Osteoblast (primary cell): ENCODE results near the gene SDHD. TPM values are rescaled to one million over a fixed set of nuclear protein-coding genes. Genes with fewer than 3 reads are reported as not detected.

Source experiments
- DNase-seq: peaks from one replicate; pipeline ENCODE4 v3.0.0; 2011; ENCODE audit warnings: low spot score, mixed read lengths; ENCODE audit not compliant: insufficient read length; ENCODE audit errors: missing footprints
- H2AFZ ChIP-seq: 2 replicates; pipeline ENCODE4 v1.6.0; 2011; ENCODE audit warnings: mild to moderate bottlenecking, low read length
- H3K27ac ChIP-seq: 2 replicates; pipeline ENCODE4 v1.5.1; 2011; ENCODE audit warnings: mild to moderate bottlenecking, low read depth, low read length, moderate library complexity
- H3K27me3 ChIP-seq: 2 replicates; pipeline ENCODE4 v1.6.0; 2012; ENCODE audit warnings: mild to moderate bottlenecking, control low read depth, inconsistent platforms, low read length, moderate library complexity; ENCODE audit not compliant: insufficient read depth
- H3K36me3 ChIP-seq: 2 replicates; pipeline ENCODE4 v1.5.1; 2011; ENCODE audit warnings: mild to moderate bottlenecking, low read length, control low read depth, moderate library complexity; ENCODE audit not compliant: insufficient read depth
- H3K4me1 ChIP-seq: 2 replicates; pipeline ENCODE4 v1.5.1; 2011; ENCODE audit warnings: mild to moderate bottlenecking, low read length, control low read depth, moderate library complexity; ENCODE audit not compliant: insufficient read depth
- H3K4me2 ChIP-seq: 2 replicates; pipeline ENCODE4 v1.6.0; 2011; ENCODE audit warnings: mild to moderate bottlenecking, low read length; ENCODE audit not compliant: insufficient read depth
- H3K4me3 ChIP-seq: fragments of 200-600 bp; sonication (generic); 3 replicates; pipeline ENCODE4 v1.5.1; 2012; ENCODE audit warnings: mild to moderate bottlenecking, low read length, inconsistent platforms; ENCODE audit not compliant: insufficient read depth
- H3K79me2 ChIP-seq: 2 replicates; pipeline ENCODE4 v1.6.0; 2012; ENCODE audit warnings: mild to moderate bottlenecking, low read length, control low read depth, inconsistent platforms; ENCODE audit not compliant: insufficient read depth
- H3K9me3 ChIP-seq: 2 replicates; pipeline ENCODE4 v1.5.1; 2011; ENCODE audit warnings: low read depth, low read length, control low read depth
- H4K20me1 ChIP-seq: 2 replicates; pipeline ENCODE4 v1.6.0; 2012; ENCODE audit warnings: mild to moderate bottlenecking, low read length, control low read depth; ENCODE audit not compliant: insufficient read depth
- total RNA-seq: library from RNA; depleted of rRNA; stranded (reverse); fragments of >200 nt; gene quantifications from 2 replicates; pipeline ENCODE4 v1.2.3, GENCODE V29; 2012
- TF ChIP-seq, protein P1 (sequence below): IDR thresholded peaks from 2 replicates; pipeline ENCODE4 v1.5.1; 2011; ENCODE audit warnings: mild to moderate bottlenecking, low read depth, low read length, moderate library complexity; ENCODE audit errors: extremely low read depth

The SDHD gene
- total RNA-seq, 1 donor = 100 TPM

DNA sequence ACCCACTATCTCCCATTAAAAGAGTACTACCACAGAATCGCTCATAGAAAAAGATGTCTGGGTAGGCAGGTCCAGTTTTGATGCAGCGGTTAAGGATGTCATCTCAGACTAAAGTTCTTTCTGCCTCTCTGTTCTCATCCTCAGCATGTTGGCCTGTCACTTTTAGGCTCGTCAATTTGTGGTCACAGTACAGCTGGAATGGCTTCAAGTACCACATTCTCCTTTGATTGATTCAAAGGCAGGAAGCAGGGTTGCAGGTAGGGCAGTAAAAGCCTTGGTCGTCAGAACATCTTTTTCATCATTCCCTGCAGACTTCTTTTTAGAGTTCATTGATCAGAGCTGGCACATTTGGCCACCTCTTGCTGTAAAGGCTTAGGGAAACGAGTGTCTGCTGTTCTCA lies 28.7 kb downstream of the SDHD start:
- Histone ChIP-seq H3K79me2 (no peaks in the 10 kb centered on the region), H3K27me3 (no peaks in the 10 kb centered on the region), H2AFZ (no peak overlapping the region), H3K4me1 (peaks cover 6% of the 10 kb centered on the region), H3K4me2 (no peak overlapping the region), H3K4me3 (no peak overlapping the region), H3K36me3 (no peaks in the 10 kb centered on the region), H3K27ac (no peak overlapping the region), H4K20me1 (no peaks in the 10 kb centered on the region), H3K9me3 (no peaks in the 10 kb centered on the region)
- no peak for DNase-seq
- TF ChIP-seq, protein P1, sequence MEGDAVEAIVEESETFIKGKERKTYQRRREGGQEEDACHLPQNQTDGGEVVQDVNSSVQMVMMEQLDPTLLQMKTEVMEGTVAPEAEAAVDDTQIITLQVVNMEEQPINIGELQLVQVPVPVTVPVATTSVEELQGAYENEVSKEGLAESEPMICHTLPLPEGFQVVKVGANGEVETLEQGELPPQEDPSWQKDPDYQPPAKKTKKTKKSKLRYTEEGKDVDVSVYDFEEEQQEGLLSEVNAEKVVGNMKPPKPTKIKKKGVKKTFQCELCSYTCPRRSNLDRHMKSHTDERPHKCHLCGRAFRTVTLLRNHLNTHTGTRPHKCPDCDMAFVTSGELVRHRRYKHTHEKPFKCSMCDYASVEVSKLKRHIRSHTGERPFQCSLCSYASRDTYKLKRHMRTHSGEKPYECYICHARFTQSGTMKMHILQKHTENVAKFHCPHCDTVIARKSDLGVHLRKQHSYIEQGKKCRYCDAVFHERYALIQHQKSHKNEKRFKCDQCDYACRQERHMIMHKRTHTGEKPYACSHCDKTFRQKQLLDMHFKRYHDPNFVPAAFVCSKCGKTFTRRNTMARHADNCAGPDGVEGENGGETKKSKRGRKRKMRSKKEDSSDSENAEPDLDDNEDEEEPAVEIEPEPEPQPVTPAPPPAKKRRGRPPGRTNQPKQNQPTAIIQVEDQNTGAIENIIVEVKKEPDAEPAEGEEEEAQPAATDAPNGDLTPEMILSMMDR = no peak

DNA sequence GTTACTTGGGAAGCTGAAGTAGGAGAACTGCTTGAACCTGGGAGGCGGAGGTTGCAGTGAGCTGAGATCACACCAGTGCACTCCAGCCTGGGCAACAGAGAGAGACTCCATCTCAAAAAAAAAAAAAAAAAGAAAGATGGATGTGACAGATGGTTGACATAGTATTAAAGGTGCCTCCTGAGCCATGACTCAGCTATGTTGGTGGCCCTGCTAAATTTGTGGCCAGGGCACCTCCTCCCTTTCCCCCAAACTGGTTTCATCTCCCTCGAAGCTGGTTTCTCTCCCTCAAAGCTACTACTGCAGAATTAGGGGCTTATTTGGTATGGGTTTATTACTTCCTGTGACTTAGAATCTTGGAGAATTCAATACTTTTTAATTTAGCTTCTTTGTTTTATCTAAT lies 31.5 kb downstream of the SDHD start:
- no peak overlapping the region for H3K4me3 ChIP-seq
- H3K4me2 ChIP-seq = no peak overlapping the region
- TF ChIP-seq, protein P1 = no peak
- no peaks in the 10 kb centered on the region for H4K20me1 ChIP-seq
- no peak for DNase-seq
- no peaks in the 10 kb centered on the region for H3K9me3 ChIP-seq
- no peaks in the 10 kb centered on the region for H3K27me3 ChIP-seq
- H3K79me2 ChIP-seq = no peaks in the 10 kb centered on the region
- H3K36me3 ChIP-seq = no peaks in the 10 kb centered on the region
- H2AFZ ChIP-seq = no peak overlapping the region
- no peak overlapping the region for H3K27ac ChIP-seq
- H3K4me1 ChIP-seq = peaks cover 9% of the 10 kb centered on the region

DNA sequence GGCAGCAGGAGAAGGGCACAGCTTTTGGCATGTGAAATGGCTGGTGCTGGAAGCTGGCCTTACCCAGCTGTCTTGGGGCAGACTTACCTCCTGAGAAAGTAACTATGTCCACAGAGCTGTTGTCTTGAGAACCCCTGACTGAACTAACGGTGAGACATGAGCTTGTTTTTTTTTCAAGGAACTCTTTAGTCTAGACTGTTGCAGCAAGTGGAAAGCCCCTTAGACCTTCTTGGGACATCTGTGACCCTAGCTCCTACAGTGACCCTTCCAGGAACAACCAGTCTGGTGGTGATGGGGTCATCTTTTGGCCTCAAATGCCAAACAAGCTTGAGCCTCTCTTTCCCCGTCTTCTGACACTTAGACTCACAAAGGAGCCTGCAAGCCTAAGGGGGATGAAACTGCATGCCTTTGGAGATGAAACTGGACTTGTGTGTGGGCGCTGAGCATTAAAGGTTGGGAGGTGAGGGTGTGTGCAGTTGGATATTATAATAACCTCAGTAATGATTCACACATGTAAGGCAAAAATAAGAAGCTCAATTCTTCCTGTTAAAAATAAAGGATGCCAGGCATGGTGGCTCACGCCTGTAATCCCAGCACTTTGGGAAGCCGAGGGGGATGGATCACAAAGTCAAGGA lies 35.4 kb downstream of the SDHD start:
- TF ChIP-seq, protein P1 = no peak
- Histone ChIP-seq H3K4me3 (no peak overlapping the region), H3K27me3 (no peaks in the 10 kb centered on the region), H4K20me1 (no peaks in the 10 kb centered on the region), H3K79me2 (no peaks in the 10 kb centered on the region), H3K36me3 (no peaks in the 10 kb centered on the region), H3K4me2 (no peak overlapping the region), H3K9me3 (no peaks in the 10 kb centered on the region), H3K4me1 (peaks cover 9% of the 10 kb centered on the region), H2AFZ (no peak overlapping the region), H3K27ac (no peak overlapping the region)
- no peak for DNase-seq

DNA sequence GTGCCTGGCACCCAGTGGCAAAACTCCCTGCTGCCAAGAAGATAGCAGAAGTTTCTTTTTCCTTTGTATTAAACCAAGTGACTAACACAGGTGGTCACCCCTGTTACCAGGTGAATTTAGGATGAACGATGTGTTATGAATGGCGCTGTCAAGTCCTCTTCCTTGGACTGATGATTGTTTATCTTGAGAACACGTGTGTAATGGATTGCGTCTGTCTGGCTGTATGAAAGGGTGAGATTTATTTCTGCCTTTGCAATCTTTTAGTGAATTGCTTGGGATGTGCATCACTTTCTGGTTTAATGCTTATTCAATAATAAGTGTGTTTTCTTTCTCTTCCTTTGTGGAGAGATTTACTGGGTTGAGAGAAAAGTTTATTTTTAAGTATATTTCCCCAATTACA lies 36.5 kb downstream of the SDHD start:
- Histone ChIP-seq H3K27ac (no peak overlapping the region), H3K36me3 (no peaks in the 10 kb centered on the region), H3K27me3 (no peaks in the 10 kb centered on the region), H3K4me1 (peaks cover 9% of the 10 kb centered on the region), H4K20me1 (no peaks in the 10 kb centered on the region), H3K9me3 (no peaks in the 10 kb centered on the region), H3K4me2 (no peak overlapping the region), H2AFZ (no peak overlapping the region), H3K79me2 (no peaks in the 10 kb centered on the region), H3K4me3 (no peak overlapping the region)
- no peak for DNase-seq
- TF ChIP-seq, protein P1 = no peak
